SK-N-MC (cell line): ENCODE results near the gene ANKRD33B.

Experiments used
- DNase-seq: peaks from one replicate; pipeline ENCODE4 v3.0.0-alpha.2; 2011; ENCODE audit warnings: low read depth, low spot score
- H3K27ac ChIP-seq: fragments of 200-600 bp; sonication (generic); 2 replicates; pipeline ENCODE4 v1.5.1; 2016; ENCODE audit warnings: mixed run types
- H3K36me3 ChIP-seq: fragments of 200-600 bp; sonication (generic); 2 replicates; pipeline ENCODE4 v1.6.1; 2017; ENCODE audit warnings: antibody characterized with exemption, low read length, mixed read lengths; ENCODE audit not compliant: insufficient read depth
- H3K4me3 ChIP-seq: fragments of 200-600 bp; sonication (generic); 2 replicates; pipeline ENCODE4 v1.5.1; 2016
- H3K9ac ChIP-seq: fragments of 200-600 bp; sonication (generic); 2 replicates; pipeline ENCODE4 v1.8.0; 2017; ENCODE audit warnings: mixed run types, mixed read lengths; ENCODE audit not compliant: insufficient read length
- H3K9me3 ChIP-seq: fragments of 200-600 bp; sonication (generic); 2 replicates; pipeline ENCODE4 v1.6.1; 2017; ENCODE audit warnings: low read depth, mild to moderate bottlenecking, antibody characterized with exemption, low read length, moderate library complexity, mixed read lengths
- EZH2 ChIP-seq: fragments of 200-600 bp; sonication (generic); IDR thresholded peaks from one replicate; pipeline ENCODE4 v1.6.1; 2017; ENCODE audit warnings: antibody characterized with exemption
- FOXP2 ChIP-seq: optimal IDR thresholded peaks from 2 replicates; pipeline ENCODE3; 2011; ENCODE audit warnings: mild to moderate bottlenecking, moderate library complexity; ENCODE audit not compliant: insufficient read depth; ENCODE audit errors: extremely low read length, control extremely low read depth
- POLR2AphosphoS5 ChIP-seq: IDR thresholded peaks from 2 replicates; pipeline ENCODE4 v1.6.1; 2012; ENCODE audit warnings: mild to moderate bottlenecking, low read depth, low read length, borderline replicate concordance

The ANKRD33B gene

GRCh38 chr5:10679336-10679988, 115.6 kb downstream of the ANKRD33B start:
- no peak overlapping the region for H3K9ac ChIP-seq
- peaks cover 26% of the 10 kb centered on the region for H3K36me3 ChIP-seq
- no peak for DNase-seq
- H3K4me3 ChIP-seq, result no peak overlapping the region
- TF ChIP-seq POLR2AphosphoS5, result no peak
- no peak for TF ChIP-seq EZH2
- no peak for TF ChIP-seq FOXP2
- H3K27ac ChIP-seq, result no peak overlapping the region
- no peaks in the 10 kb centered on the region for H3K9me3 ChIP-seq

GRCh38 chr5:10680876-10681481, 117.1 kb downstream of the ANKRD33B start:
- H3K9ac ChIP-seq, result no peak overlapping the region

GRCh38 chr5:10681731-10682679, 118.1 kb downstream of the ANKRD33B start:
- no peak overlapping the region for H3K27ac ChIP-seq
- H3K4me3 ChIP-seq, result no peak overlapping the region
- peaks cover 27% of the 10 kb centered on the region for H3K36me3 ChIP-seq
- no peak for DNase-seq
- H3K9ac ChIP-seq, result no peak overlapping the region
- H3K9me3 ChIP-seq, result no peaks in the 10 kb centered on the region
- no peak for TF ChIP-seq FOXP2
- no peak for TF ChIP-seq EZH2
- no peak for TF ChIP-seq POLR2AphosphoS5

More at GRCh38 chr5:10680876-10681481, 117.1 kb downstream of the ANKRD33B start:
- Histone ChIP-seq H3K9me3 (no peaks in the 10 kb centered on the region), H3K4me3 (no peak overlapping the region), H3K36me3 (peaks cover 26% of the 10 kb centered on the region), H3K27ac (no peak overlapping the region)
- TF ChIP-seq EZH2 (no peak), POLR2AphosphoS5 (no peak), FOXP2 (no peak)
- no peak for DNase-seq

GRCh38 chr5:10682801-10683525, 119.1 kb downstream of the ANKRD33B start:
- no peak overlapping the region for H3K9ac ChIP-seq

GRCh38 chr5:10684303-10685086, 120.6 kb downstream of the ANKRD33B start:
- TF ChIP-seq FOXP2 (no peak), EZH2 (no peak)
- Histone ChIP-seq H3K36me3 (peaks cover 21% of the 10 kb centered on the region), H3K9ac (no peak overlapping the region), H3K4me3 (no peak overlapping the region), H3K27ac (no peak overlapping the region), H3K9me3 (no peaks in the 10 kb centered on the region)
- DNase-seq, result no peak

More at GRCh38 chr5:10682801-10683525, 119.1 kb downstream of the ANKRD33B start:
- no peak overlapping the region for H3K27ac ChIP-seq
- no peak for DNase-seq
- no peaks in the 10 kb centered on the region for H3K9me3 ChIP-seq
- H3K36me3 ChIP-seq, result peaks cover 24% of the 10 kb centered on the region
- no peak overlapping the region for H3K4me3 ChIP-seq
- TF ChIP-seq EZH2, result no peak

- Histone ChIP-seq H3K9ac (no peak overlapping the region), H3K36me3 (peaks cover 17% of the 10 kb centered on the region), H3K4me3 (no peak overlapping the region), H3K27ac (no peak overlapping the region), H3K9me3 (no peaks in the 10 kb centered on the region)
- TF ChIP-seq EZH2 (no peak), FOXP2 (no peak), POLR2AphosphoS5 (no peak)
- no peak for DNase-seq
Observed at GRCh38 chr5:10685115-10685521, 121.2 kb downstream of the ANKRD33B start.

- Histone ChIP-seq H3K36me3 (peaks cover 7% of the 10 kb centered on the region), H3K27ac (no peak overlapping the region)
- TF ChIP-seq POLR2AphosphoS5 (no peak), FOXP2 (no peak), EZH2 (no peak)
Observed at GRCh38 chr5:10686890-10687289, 123.0 kb downstream of the ANKRD33B start.

More at GRCh38 chr5:10686890-10687289, 123.0 kb downstream of the ANKRD33B start:
- Histone ChIP-seq H3K4me3 (no peak overlapping the region), H3K9ac (no peak overlapping the region), H3K9me3 (no peaks in the 10 kb centered on the region)
- no peak for DNase-seq
